Placental pericyte (primary cell): Measurements from ENCODE around the gene SULT1C3. TPM values are rescaled to one million over a fixed set of nuclear protein-coding genes. Genes with fewer than 3 reads are reported as not detected.

Experiments used
- total RNA-seq: library from RNA; depleted of rRNA; stranded (reverse); fragments of >200 nt; gene quantifications from 2 replicates; pipeline ENCODE4 v1.2.3, GENCODE V29; 2012

SULT1C3 gene
- not detected in 2 replicates for total RNA-seq

GRCh38 chr2:108239786-108240185, at the start of gene SULT1C3:
TSS of gene SULT1C3 (plus strand) at chr2:108239968. CDS start at chr2:108247195, 7,227 bp downstream.

GRCh38 chr2:108288534-108289106, 48.9 kb downstream of the SULT1C3 start, which contains the start of gene SULT1C2:
TSS of gene SULT1C2 (plus strand) at chr2:108288895. CDS start at chr2:108293668, 4,773 bp downstream.

Other genes with a start within 250 kb of the SULT1C3 start
- not detected in 2 replicates for gene SULT1C2, start 48.9 kb downstream of the SULT1C3 start, total RNA-seq
- gene SULT1C4, start 138.0 kb downstream of the SULT1C3 start, total RNA-seq = 0.14 TPM in 1 of 2 replicates, not detected in the other
- gene GCC2, start 209.2 kb downstream of the SULT1C3 start, total RNA-seq = 25.6 and 26.2 TPM in 2 replicates